NCI-H2081 treated with DMSO at 0.1 percent for 48 hours (cell line): ENCODE measurements around the gene UNC5A.

Experiments used
- DNase-seq: peaks from one replicate; lab custom pipeline; 2025; lab: John Stamatoyannopoulos, UW

UNC5A gene

DNA sequence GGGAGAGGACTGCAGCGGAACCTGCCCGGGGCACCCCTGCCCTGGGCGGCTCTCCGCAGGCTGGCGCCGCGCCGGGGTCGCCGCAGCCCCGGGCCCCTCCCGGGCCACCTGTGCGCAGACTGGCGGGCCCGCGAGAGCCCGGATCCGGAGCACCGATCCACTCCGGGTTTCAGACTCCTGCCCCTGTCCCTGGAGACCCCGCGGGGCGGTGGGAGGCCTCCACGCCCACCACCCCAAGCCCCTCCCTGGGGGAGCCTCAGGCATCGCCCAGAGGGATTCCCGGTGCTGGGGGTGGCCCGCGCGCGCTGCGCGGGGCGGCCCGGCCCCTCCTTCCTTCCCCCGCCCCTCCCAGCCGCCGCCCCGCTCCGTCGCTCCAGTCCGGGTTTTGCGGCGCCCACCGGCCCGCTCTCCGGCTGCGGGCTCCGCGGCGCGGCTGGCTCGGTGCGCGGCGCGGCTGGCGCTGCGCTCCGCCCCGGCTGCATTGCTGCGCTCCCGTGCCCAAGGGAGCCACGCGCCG is at the start of gene UNC5A:
TSS of gene UNC5A (plus strand) at position 479 of the 517 bp plus-strand sequence. CDS start 192 bp downstream, outside the sequence.
- DNase-seq = no peak

DNA sequence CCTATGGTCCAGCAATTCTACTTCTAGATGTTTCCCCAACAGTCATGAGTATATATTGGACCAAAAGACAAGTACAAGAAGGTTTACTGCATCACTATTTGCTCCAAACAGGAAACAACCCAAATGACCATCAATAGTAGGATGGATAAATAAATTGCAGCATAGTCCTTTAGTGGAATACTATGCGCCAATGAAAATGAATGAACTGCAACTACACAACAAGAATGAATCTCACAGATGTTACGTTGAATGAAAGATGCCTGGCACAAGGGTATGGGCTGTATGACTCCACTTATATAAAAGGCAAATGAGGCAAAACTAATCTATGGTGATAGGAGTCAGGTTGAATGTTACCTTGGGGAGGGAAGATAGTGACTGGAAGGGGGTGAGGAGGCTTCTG is 48.6 kb upstream of the UNC5A start:
- DNase-seq = no peak

DNA sequence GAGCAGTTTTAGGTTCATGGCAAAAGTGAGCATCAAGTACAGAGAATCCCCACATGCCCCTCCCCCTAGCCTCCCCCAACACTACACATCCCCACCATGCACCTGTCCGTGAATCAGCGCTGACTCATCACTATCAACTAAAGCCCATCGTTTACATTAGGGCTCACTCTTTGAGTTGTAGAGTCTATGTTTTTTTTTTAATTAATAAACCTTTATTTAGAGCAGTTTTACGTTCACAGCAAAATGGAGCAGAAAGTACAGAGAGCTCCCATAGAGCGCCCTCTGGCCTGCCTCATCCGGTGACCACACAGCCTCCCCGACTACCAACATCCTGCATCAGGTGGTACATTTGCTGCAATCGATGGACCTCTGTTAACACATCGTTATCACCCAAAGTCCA is 47.9 kb upstream of the UNC5A start:
- DNase-seq = no peak

DNA sequence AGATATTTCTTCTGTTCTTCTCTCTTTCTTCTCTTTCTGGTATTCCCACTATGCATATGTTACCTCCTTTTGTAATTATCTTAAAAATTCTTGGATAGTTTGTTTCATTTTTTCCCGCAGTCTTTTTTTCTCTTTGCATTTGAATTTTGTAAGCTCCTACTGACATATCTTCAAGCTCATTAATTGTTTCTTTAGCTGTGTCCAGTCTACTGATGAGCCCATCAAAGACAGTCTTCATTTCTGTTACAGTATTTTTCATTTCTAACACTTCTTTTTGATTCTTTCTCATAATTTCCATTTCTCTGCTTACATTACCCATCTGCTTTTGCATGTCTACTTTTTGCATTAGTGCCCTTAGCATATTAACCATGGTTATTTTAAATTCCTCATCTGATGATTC is 44.7 kb upstream of the UNC5A start:
- no peak for DNase-seq

DNA sequence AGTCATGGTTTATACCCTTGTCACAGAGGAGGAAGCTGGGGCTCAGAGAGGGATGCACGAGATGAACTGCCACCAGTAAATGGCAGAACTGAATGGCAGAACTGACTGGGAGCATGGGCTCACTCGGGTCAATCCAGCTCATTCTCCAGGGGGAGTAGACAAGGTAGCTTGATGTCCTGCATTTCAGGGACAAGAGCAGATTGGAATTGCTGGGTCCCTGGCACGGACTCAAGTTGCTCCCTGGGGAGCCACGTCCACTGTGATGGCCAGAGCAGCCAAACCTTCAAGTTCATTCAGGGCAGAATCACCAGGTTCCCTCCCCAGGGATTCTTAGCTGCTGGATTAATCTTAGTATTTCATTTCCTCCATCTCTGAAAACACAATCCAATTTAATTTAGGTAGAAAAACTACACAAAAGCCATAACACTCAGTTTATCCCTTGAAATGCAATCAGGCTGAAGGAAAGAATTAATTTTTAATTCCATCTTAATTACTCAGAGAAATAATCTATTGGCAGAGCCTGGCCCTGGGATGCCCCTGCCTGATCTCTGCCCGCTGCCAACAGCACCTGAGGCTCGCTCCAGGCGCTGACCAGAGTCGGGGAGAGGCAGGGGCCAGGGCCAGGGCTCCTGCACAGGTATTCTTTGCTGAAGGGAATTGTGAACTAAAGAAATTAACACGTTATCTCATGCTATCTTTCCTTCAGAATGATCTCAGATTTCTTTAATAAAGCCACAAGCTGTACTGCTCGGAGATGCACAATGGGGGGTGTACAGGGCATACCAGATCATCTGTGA is 42.0 kb upstream of the UNC5A start:
- no peak for DNase-seq

DNA sequence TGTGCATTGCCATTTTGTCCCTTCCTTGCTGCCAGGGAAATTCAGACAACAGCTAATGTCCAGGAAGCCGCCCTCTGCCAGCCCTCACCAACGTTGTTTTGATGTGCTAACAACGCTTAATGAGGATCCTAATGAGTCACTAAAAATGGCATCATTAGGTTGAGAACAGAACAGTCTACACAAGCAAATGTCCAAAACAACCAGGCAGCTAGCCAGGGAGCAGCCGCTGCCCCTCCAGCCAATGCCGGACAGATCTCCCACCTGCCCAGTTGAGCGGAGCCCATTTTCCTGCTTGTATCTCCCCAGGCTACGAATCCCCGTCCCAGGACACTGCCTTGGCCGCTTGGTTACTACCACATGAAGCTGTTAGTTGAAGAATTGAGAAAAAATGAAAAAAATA is 40.4 kb upstream of the UNC5A start:
- no peak for DNase-seq

DNA sequence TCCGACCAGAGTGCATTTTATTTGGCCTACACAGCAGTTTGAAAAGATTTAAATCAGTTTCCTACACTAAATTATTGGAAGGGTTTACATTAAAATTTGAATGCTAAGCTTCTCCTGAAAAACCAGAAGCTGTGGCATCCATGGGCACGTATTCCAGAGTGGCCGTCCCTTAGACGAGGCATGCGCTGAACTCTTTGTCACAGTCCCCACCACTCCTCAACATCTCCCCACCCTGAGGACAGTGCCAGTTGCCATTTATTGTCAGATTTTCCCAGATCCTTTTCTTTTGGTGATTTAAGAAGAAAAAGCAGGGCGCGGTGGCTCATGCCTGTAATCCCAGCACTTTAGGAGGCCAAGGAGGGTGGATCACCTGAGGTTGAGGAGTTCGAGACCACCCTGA is 39.9 kb upstream of the UNC5A start:
- no peak for DNase-seq

DNA sequence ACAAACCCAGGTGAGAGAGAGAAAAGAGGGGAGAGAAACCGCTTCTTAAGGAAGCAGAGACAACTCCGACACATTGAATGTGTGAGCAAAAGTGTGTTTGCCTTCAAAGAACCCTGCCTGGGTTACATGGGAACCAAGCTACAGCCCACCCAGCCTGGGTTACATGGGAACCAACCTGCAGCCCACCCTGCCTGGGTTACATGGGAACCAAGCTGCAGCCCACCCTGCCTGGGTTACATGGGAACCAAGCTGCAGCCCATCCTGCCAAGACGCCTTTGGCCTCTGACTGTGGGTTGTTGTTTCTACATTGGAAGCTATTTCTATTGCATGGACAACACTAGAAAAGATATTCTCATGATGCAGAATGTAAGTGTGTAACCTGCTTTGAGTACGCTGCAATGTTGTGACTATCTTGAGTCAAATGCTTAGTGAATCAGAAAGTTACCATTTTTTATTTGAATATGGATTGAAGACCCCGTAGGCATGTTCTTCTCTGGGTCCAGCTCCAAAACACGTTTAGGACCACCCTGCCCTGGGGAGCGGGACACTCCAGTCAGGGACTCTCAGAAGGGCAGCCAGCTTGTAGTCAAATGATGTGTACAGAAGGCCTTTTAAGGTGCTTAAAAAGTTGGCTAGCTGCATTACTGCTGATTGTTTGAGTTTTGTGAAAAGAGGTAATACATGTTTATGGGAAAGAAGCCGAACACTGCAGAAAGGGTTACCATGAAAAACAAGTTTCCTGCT is 39.1 kb upstream of the UNC5A start:
- no peak for DNase-seq

DNA sequence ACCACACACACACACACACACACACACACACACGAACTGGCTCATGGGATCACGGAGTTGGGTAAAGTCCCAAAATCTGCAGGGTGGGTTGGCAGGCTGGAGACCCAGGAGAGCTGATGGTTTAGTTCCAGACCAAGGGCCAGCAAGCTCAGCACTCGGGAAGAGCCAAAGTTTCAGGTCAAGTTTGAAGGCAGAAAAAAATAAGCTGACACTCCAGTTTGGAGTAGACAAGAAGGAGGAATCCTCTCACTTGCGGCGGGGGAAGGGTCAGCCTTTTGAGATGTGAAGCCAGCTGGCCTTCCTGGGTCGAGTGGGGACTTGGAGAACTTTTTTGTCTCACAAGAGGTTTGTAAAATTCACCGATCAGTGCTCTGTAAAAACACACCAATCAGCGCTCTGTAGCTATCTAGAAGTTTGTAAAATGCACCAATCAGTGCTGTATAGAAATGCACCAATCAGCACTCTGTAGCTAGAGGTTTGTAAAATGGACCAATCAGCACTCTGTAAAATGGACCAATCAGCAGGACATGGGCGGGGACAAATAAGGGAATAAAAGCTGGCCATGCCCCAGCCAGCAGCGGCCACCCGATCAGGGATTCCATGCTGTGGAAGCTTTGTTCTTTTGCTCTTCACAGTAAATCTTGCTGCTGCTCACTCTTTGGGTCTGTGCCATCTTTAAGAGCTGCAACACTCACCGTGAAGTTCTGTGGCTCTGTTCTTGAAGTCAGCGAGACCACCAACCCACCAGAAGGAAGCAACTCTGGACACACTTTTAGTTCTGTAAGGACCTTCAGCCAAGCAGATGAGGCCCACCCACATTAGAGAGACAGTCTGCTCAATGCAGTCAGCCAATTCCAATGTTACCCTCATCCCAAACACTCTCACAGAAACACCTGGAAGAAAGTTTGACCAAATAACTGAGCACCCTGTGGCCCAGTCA is 37.8 kb upstream of the UNC5A start:
- no peak for DNase-seq

DNA sequence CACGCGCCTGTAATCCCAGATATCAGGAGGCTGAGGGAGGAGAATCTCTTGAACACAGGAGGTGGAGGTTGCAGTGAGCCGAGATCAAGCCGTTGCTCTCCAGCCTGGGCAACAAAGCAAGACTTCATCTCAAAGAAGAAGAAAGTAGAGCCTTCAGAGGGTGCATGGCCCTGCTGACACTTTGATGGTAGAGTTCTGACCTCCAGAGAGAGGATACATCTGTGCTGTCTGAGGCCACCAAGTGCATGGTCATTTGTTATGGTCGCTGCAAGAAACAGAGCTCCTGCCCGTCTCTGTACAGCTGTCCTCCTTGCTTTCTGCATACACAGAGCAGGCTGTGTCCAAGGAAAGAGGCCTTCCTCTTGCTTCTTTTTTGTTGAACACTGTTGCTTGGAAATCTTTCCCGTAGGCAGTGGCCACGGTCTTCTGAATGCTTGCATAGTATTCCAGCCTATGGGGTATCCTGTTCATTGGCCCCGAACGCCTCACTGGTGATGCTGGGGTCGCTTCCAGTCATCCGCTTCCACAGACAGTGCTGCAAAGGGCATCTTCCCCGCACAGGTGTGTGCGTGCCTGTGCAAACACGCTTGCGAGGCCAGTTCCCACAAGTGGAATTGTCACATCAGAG is 36.8 kb upstream of the UNC5A start:
- DNase-seq = no peak

DNA sequence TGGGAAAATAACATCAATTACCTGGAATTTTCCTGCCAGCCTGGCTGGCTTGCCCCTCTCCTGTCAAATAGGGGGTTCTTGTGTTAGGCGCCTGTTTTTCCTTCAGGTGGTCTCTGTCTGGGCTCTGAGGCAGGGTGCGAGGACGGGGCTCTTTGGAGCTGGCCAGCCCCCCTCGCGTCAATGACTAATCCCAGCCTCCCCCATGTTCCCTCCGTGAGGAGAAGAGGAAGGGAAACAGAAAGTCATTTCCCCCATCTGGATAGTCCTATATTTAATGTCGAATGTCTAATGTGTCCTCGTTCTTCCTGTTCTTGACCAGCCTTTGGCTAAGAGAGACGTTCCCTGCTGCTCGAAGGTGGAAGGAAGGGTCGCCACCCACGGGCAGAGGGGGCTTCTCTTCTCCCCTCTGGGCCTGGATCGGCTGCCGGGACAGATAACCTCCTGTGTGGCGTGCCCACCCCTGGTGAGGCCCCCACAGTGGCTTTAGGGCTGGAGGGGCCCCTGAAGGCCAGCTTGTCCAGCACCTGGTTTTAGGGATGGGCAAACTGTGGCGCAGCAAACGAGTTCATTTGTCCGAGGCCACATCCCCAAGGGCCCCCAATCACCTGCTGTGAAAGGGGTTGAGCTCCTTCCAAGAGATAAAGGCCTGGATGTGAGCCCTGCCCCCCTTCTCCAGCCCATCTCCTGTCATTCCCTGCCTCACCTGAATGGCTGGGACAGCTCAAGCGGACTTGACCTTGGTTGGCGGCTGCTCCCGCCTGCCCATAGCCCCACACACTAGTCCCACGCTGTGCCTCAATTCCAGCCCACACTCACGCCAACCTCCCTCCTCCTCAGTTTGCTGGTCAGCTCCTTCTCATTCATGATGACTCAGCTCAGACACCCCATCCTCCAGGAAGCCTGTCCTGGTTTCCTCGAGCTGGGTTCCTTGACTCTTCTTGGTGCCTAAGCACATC is 35.9 kb upstream of the UNC5A start:
- no peak for DNase-seq

DNA sequence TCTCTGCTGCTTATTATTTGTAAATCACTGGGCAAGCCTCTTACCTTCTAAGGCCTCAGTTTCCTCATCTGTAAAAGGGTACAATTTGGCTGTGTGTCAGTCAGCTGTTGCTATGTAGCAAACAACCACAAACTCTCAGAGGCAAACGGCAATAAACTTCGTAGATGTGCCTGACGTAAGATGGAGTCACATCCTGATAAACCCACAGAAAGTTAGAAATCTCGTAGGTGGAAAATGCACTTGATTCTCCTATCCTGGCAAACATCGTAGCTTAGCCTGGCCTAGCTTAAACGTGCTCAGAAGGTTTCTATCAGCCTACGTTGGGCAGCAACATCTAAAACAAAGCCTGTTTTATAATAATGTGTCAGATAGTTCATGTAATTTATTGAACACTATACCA is 35.0 kb upstream of the UNC5A start:
- DNase-seq = no peak

DNA sequence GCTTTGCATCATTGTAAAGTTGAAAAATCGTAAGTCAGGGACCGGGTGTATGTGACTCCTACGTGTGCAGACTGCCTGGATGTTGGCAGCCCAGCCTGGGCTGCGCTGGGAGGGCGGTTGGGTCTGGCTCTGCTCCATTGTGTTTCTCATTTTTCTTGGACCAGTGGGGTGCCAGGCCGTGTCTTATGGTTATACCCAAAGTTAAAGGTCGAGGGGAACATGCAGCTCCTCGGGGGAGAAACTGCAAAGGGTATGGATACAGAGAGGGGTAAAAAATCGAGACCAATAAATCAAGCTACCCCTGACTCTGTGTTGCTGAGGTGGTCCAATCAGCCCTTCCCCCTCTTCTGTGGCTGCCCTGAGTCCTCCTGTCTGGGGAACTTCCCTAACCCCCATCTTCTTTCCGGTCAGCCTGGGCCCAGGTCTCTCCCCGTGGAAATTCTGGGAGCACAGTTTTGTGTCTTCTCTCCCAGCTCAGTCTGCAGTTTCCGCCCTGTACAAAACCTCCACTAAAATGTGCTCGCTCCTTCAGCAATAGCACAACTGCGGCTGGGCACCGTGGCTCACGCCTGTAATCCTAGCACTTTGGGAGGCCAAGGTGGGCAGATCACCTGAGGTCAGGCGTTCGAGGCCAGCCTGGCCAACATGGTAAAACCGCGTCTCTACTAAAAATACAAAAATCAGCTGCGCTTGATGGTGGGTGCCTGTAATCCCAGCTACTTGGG is 34.1 kb upstream of the UNC5A start:
- no peak for DNase-seq

DNA sequence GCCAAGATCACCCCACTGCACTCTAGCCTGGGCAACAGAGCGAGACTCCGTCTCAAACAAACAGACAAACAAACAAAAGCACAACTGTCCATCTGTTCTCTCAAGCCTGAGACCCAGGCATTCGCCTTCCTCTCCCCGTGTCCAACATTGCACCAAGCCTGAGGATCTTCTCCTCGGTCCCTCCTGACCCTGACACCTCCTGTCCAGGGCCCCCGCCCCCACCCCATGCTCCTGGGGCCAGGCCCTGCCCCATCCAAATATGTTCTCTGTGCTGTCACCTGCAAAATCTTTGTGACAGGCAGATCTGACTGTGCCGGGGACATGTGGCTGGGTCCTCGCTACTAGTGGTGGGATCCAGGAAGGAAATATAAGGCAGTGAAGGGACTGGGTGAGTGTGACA is 33.4 kb upstream of the UNC5A start:
- no peak for DNase-seq

DNA sequence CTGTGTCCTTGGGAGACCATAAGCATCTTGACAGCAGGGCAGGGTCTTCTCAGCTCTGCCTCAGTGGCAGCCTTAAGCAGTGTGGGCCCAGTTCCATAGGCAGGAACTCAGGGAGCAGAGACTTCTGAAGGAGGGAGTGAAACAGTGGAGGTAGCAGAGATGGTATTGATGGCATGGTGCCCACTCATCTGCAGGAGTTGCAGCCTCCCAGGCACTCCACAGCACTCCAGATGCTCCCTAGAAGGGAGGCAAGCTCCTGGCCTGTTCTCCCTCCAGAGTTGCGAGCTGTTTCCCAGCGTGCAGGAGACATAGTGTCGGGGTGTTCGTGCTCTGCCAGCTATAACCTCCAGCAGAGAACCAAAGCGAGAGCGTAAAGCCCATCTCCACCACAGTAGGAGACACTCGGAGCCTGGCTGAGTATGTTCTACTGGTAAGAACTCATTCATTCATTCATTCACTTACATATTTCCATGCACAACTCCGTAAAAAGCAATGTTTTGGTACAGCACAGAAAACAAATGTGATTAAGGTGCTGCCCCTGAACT is 31.4 kb upstream of the UNC5A start:
- no peak for DNase-seq

DNA sequence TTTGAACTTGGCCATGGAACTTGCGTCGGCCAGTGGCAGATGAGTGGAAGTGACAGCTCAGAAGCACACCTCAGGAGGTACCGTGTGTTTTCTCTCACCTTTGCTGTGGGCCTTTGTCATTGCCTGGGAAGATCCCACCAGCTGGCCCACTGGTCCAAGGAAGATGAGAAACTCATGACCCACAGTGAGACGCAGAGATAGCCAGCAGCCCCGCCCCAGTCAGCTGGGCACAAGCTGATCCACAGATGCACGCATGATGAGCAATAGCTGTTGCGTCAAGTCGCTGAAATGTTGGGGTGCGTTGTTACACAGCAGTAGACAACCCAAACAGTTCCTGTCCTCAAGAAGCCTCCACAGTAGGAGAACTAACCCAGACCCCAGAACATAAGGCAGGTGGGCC is 30.8 kb upstream of the UNC5A start:
- no peak for DNase-seq

DNA sequence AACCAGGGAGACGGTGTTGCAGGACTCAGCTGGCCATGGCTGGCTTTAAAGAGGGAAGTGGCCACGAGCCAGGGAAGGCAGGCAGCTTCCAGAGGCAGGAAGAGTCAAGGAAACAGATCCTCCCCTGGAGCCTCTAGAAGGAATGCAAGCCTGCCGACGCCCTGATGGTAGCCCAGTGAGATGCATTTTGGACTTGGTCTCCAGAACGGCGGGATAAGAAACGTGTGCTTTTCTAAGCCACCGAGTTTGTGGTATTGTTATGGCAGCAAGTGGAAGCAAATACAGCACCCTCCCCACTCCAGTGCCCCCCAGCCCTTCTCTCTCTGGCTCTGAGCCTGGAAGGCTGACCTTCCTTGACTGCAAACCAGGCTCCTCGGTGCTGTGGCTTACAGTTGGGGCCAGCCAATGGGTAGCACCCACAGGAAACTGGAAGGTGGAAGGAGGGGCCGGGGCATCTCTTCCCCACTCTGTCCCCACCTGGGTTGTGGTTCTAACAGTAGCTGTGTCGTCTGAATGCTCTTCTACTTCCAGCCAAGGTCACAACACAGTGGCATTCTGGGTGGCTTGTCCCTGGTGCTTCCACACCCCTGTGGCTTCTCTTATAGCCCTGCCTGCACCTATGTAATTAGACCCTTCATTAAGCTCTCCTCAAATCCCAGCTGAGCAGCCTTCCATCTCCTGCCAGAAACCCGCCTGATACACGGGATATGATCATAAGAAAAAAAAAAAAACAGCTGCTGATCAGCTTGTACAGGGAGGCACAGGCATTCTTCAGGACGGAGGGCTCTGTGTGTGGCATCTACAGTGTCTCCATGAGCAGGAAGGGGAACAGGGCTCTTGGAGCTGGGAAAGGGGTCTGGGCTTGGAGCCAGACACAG is 29.9 kb upstream of the UNC5A start:
- no peak for DNase-seq

DNA sequence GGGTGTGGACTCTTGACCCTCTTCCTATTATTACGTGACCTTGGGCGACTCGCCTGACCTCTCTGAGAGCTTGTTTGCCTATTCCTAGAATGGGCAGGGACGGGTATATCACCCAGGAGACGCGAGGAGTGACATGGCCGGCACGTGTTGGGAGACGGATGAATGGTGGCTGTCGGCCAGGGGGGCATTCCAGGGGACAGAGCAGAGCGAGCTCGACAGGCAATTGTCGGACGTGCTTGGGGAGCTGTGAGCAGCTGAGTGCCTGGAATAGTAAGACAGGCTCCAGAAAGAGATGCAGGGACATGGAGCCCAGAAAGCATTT is 29.3 kb upstream of the UNC5A start:
- DNase-seq = no peak
